Activated CD8-positive, alpha-beta memory T cell treated with anti-CD3 and anti-CD28 coated beads for 4 hours (primary cell): Measurements from ENCODE around the gene KRT25.
"Not testable (repeated sequence)": the region's sequence is repeated elsewhere in the genome, so short reads cannot be mapped to it uniquely, and the experiment has no call there.

Source experiments
- DNase-seq, 2 donors: peaks; one replicate each; pipeline ENCODE4 v3.0.0-alpha.2; 2020; ENCODE audit warnings: low read depth in 2 of 2

Gene KRT25

DNA sequence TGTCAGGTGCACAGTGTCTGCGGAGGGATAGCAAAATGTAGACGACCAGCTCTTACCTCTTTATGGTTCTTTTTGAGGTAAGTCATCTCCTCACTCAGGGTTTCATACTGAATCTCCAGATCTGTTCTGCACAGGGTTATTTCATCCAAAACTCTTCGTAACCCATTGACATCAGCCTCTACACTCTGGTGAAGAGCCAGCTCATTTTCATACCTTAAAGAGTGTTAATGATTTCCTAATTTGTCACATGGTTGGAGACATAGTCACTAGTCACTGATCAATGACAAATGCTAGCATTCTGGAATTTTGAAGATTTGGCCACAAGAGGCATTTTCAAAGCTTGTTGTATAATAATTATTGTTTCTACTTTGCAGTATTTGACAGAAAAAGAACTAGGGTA is 1.3 kb downstream of the KRT25 start:
- DNase-seq: no peak

DNA sequence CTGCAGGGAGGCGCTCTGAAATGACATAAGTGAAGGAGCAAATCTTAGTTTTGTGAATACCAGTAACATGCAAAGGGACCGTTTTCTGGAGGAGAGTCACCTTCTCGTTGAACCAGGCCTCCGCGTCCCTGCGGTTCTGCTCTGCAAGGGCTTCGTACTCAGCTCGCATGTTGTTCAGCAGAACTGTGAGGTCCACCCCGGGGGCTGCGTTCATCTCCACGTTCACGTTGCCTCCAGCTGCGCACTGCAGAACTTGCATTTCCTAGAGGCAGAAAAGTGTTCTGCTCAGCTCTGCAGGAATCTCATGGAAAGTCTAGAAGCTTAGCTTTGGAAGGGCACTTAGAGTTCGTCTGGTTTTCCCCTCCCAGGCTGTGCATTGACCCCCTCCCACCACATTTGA is 4.1 kb downstream of the KRT25 start:
- DNase-seq: no peak

DNA sequence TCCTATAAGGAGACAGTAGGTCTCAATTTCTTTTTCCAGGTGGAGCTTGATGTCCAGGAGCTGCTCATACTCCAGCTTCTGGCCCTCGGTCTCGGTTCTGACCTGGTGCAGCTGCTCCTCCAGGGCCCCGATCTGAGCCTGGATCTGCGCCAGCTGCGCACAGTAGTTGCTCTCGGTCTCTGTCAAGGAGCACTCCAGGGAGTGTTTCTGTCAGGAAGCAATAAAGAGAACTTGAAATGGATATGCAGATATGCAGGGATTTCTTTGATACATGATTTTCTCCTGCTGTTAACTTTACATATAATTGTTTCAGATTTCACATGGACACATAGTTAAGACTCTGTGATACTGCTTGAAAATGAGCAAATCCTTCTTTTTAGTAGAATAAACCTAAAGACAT is 4.7 kb downstream of the KRT25 start:
- DNase-seq: no peak

DNA sequence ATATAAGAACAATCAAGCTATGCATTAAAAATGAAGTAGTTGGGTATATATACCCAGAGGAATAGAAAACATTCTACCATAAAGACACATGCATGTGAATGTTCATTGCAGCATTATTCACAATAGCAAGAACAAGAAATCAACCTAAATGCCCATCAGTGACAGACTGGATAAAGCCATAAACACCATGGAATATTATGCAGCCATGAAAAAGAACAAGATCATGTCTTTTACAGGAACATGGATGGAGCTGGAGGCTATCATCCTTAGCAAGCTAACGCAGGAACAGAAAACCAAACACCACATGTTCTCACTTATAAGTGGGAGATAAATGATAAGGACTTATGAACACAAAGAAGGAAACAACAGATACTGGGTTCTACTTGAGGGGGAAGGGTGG is 6.5 kb downstream of the KRT25 start:
- not testable (repeated sequence) for DNase-seq

DNA sequence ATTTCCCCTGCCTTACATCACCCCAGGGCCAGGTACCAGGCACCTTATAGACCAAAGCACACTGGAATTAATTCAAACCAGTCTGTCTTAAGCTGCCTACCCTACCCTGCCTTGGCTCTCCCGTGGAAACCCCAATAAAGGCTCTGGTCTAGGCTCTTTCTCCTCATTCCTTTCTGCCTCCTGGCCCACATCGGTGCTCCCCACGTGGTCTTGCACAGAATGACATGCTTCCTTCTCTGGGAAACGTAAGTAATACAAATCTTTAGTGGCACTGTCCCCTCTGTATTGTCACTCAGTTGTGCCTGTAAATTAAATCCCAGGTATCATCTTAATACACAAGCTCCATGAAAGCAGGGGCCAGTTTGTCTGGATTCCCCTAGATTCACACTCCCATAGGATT is 16.6 kb downstream of the KRT25 start:
- no peak for DNase-seq

GRCh38 chr17:40735016-40735415 is 20.1 kb downstream of the KRT25 start:
- DNase-seq: no peak

DNA sequence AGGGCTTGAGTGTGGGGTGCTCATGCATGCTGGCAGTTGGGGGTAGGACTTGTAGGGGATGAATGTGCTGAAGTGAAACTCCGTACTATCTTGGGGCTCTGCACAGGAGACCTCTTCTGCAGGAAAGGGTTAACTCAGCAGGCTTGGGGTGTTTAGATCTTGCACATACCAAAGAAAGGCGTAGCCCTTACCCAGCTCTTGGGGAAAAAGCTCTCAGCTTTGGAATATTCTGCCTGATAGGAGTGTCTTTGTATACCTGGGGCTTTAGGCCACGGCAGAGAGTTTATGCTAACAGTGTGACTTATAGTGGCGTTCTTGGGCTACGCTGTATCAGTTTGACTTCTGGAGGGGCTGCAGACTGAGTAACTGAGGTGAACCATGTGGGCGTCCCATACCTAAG is 21.1 kb downstream of the KRT25 start:
- DNase-seq: no peak

DNA sequence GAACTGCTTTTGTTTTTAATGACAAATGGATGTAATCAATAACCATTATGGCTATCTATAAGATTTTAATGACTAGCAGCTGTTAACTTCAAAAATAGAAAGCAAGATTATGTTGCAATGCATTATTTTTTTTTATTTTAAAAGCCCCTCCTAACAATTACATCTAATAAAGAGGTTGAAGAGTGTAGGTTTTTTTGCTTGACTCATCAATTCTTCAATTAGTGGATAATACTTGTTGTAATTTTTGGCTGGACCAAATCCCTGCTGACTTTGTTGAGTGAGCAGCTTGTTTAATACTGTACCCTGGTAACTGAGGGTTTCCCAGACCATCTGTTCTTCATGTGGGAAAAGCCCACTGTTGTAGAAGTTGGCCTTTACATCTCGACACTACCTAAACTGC is 24.2 kb downstream of the KRT25 start:
- no peak for DNase-seq

- no peak for DNase-seq
Observed at GRCh38 chr17:40727447-40728231, 27.5 kb downstream of the KRT25 start.

DNA sequence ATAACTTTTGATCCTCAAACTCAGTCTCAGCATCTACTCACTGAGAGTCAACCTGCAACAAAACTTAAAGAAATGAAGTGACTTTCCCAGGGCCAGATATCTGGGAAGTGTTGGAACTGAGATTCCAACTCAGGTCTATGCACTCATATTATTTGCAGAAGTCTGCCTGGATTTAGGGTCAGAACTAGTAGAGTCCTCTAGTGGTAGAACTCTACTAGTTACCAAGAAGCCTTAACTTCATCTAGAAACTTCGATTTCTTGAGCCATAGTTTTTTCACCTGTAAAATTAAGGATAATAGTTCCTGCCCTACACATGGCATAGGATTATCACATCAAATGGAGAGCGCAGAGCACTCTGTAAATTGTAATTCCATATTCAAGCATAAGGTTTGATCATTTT is 28.2 kb downstream of the KRT25 start:
- no peak for DNase-seq

DNA sequence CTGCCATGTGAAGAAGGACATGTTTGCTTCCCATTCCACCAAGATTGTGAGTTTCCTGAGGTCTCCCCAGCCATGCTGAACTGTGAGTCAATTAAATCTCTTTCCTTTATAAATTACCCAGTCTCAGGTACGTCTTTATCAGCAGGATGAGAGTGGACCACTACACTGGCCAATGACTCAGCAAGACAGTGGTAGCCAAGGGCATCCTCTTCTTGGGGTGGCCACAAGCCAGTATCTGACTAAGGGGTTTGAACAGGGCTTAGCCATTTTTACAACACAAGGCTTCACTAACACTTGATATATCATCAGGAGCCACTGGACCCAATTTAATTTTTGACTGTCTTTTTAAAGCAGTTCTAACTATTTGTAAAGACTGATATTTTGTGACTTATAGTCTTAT is 30.5 kb downstream of the KRT25 start:
- no peak for DNase-seq

GRCh38 chr17:40722241-40722640 is 32.9 kb downstream of the KRT25 start:
- no peak for DNase-seq

DNA sequence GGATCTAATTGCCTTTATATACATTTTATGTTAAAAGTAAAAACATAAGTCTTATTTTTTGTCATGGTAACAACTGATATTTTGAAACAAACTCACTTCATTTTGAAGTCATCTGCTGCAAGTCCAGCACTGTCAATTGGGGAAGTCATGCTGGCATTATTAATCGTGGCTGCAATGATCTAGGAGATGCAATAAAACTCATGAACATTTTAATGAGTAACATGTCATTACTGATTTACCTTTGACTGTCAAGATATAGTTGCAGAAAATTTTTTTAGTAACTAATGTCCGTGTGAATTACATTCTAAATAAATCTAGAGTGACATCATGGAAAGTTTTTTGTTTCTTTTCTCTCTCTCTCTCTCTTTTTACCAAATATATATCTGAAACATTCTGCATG is 34.2 kb downstream of the KRT25 start:
- no peak for DNase-seq

GRCh38 chr17:40718930-40719329 is 36.2 kb downstream of the KRT25 start:
- DNase-seq: no peak

GRCh38 chr17:40717776-40718175 is 37.4 kb downstream of the KRT25 start:
- DNase-seq: no peak

DNA sequence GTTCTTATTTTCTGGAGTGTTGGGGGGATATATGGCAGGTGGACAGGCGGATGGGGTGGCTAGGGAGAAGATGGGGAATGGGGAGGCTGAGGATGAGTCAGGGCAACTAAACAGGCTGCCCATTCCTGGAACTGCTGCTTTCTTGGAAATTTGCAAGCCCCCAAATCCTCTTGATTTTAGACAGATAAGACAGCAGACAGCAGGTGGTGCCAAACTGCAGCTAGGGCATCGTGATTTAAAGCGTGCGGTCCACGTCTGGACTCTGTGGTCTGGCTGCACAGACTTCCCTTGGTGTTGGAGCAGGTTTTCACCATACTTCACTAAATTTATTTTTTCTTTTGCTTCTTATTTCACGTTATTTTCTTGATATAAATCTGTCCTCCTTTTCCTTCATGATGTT is 40.7 kb downstream of the KRT25 start:
- DNase-seq: no peak

DNA sequence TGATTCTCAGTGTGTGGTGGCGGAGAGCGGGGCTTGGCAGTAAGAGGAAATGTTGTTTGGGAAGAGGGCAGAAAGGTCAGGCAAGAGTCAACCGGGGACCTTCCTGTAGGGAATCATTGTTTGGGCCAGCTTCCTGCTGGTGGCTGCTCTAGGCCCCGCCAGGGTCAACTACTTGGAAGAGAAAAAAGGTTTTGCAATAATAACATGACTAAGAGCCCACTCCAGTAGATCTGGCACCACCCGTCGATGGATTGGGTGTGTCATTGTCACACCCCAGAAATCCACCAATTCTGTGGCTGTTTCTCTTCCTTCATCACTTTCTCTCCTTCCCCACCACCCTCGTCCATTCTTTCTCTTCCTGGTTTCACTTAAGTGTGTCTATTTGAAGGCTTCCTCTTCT is 47.4 kb downstream of the KRT25 start:
- no peak for DNase-seq

DNA sequence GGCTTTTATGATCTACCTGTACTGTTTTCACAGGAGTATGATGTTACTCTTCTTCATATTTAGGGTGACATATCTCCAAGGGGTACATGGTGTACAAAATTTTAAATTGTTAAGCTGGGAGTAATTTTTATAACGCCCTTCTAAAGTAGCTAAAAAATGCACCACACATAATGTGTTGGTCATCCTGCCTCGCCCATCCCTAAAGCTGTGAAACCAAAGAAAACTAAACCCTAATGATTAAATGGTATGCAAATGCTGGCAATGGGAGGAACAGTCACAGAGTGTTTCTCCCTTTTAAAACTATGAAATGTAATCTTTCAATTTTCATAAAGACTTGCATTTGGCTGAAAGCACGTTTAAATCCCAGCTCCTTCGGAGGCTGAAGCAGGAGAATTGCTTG is 49.5 kb downstream of the KRT25 start:
- DNase-seq: no peak

- no peak for DNase-seq
Observed at GRCh38 chr17:40703652-40704051, 51.5 kb downstream of the KRT25 start, which contains the start of gene KRT24. Gene KRT24 (minus strand): TSS chr17:40703752. CDS start chr17:40703693, 59 bp downstream.

DNA sequence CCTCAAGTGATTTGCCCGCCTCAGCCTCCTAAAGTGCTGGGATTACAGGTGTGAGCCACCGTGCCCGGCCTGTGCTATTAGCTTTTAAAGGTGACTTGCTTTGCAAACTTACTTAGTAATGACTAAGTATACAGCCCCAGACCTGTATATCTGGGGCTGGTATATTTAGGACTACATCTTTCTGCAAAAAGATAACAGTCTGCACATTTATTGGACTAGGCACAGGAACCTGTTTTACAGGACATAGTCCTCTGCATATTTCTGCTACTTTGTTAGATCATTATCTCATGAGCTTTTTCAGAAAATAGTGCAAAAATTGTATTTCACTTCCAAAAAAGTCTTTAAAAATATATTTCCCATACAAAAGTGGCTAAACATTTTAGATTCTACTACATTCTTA is 52.9 kb downstream of the KRT25 start:
- no peak for DNase-seq

- no peak for DNase-seq
Observed at GRCh38 chr17:40699853-40700252, 55.3 kb downstream of the KRT25 start.

DNA sequence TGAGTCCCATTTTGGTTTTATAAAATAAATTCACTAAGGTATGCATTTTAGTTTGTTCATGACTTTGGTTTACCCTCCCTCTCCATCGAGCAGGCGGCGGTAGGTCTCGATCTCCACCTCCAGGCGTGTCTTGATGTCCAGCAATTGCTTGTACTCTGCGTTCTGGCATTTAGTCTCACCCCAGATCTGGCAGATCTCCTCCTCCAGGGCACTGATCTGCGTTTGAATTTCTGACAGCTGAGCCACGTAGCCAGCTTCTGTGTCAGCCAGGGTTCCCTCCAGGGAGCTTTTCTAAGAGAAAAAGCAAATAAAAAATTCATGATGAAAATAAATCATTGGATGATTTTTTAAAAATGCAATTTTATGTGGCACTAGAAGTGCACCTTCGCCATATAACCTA is 55.8 kb downstream of the KRT25 start:
- no peak for DNase-seq
